Panc1 (cell line): Measurements from ENCODE around the gene XPNPEP1. TPM values are rescaled to one million over a fixed set of nuclear protein-coding genes. Genes with fewer than 3 reads are reported as not detected.

ENCODE experiments used
- ATAC-seq: fragments of 200-7000 bp; cut with Tn5 transposase; 2 replicates; pipeline ENCODE4 v1.9.1; 2020; ENCODE audit warnings: mild to moderate bottlenecking, moderate library complexity
- BruUV-seq: library from RNA; stranded (reverse); fragments of 400-500 nt; replicated peaks from 2 replicates; lab custom pipeline; 2021; lab: Mats Ljungman, UMichigan
- CTCF ChIA-PET: fragments of 300-600 bp; sonication (Branson Sonifier 250); formaldehyde crosslinking; loops from one replicate; lab custom pipeline; 2022; ENCODE audit warnings: antibody characterized with exemption; lab: Charles Lee
- POLR2A ChIA-PET: fragments of 300-600 bp; sonication (Branson Sonifier 250); formaldehyde crosslinking; loops from one replicate; lab custom pipeline; 2022; ENCODE audit warnings: antibody characterized with exemption; lab: Charles Lee
- DNase-seq: peaks from one replicate; pipeline ENCODE4 v3.0.0-alpha.2; 2010; ENCODE audit warnings: low read depth, low spot score
- H3K27ac ChIP-seq: 2 replicates; pipeline ENCODE4 v1.5.1; 2011; ENCODE audit warnings: mild to moderate bottlenecking, low read length, inconsistent platforms
- H3K27me3 ChIP-seq: fragments of 200-500 bp; sonication (Bioruptor generic); 2 replicates; pipeline ENCODE4 v1.6.0; 2014; ENCODE audit warnings: low read length, inconsistent platforms; ENCODE audit not compliant: control insufficient read depth, insufficient read depth
- H3K36me3 ChIP-seq: fragments of 200-500 bp; sonication (Bioruptor generic); 2 replicates; pipeline ENCODE4 v1.5.1; 2014; ENCODE audit warnings: inconsistent platforms, mild to moderate bottlenecking, low read length, moderate library complexity; ENCODE audit not compliant: control insufficient read depth, insufficient read depth
- H3K4me1 ChIP-seq: 2 replicates; pipeline ENCODE4 v1.5.1; 2011; ENCODE audit warnings: inconsistent platforms, mild to moderate bottlenecking, low read length, moderate library complexity; ENCODE audit not compliant: control insufficient read depth, insufficient read depth
- H3K4me3 ChIP-seq, 2 experiments: 2 replicates each; pipeline ENCODE4 v1.5.1; 2011 to 2012; ENCODE audit warnings: low read depth in 2 of 2, low read length in 2 of 2, mild to moderate bottlenecking in 2 of 2, inconsistent platforms in 1 of 2, moderate library complexity in 1 of 2
- H3K9me3 ChIP-seq: fragments of 200-500 bp; sonication (Bioruptor generic); 2 replicates; pipeline ENCODE4 v1.5.1; 2014; ENCODE audit warnings: low read depth, mild to moderate bottlenecking, inconsistent platforms, low read length, moderate library complexity; ENCODE audit not compliant: control insufficient read depth, insufficient read depth
- POLR2AphosphoS5 ChIP-seq: IDR thresholded peaks from 2 replicates; pipeline ENCODE4 v1.6.1; 2012; ENCODE audit warnings: mild to moderate bottlenecking, low read depth, low read length, moderate library complexity
- SIN3A ChIP-seq: IDR thresholded peaks from 2 replicates; pipeline ENCODE4 v1.6.1; 2012; ENCODE audit warnings: low read depth, mild to moderate bottlenecking, low read length, moderate library complexity, borderline replicate concordance; ENCODE audit not compliant: insufficient read depth
- TCF7L2 ChIP-seq: IDR thresholded peaks from 2 replicates; pipeline ENCODE4 v1.6.1; 2011; ENCODE audit warnings: mild to moderate bottlenecking, low read depth, low read length, inconsistent platforms
- in situ Hi-C: cut with HindIII; loops from 2 replicates; pipeline ENCODE4 v1.10.0; 2016; ENCODE audit warnings: low sequenced_read_pairs, low pct_unique_long_range_greater_than_20kb
- intact Hi-C: fragments of 100-400 bp; cut with micrococcal nuclease; formaldehyde crosslinking; loops from one replicate; pipeline ENCODE4 v1.10.0; 2022; ENCODE audit not compliant: unreplicated experiment
- total RNA-seq: library from RNA; stranded (reverse); gene quantifications from one replicate; pipeline ENCODE4 v1.2.1, GENCODE V29; 2021; ENCODE audit not compliant: unreplicated experiment
- TF ChIP-seq, protein P1 (sequence below): fragments of 450-650 bp; IDR thresholded peaks from 2 replicates; pipeline ENCODE4 v1.5.1; 2017; ENCODE audit warnings: mild to moderate bottlenecking
- TF ChIP-seq, protein P2 (sequence below), 2 experiments: IDR thresholded peaks; 2 replicates each; pipeline ENCODE4 v1.6.1; 2011 to 2012; ENCODE audit warnings: low read depth in 2 of 2, control low read depth in 1 of 2, low read length in 1 of 2, mild to moderate bottlenecking in 1 of 2, moderate library complexity in 1 of 2; ENCODE audit not compliant: insufficient read depth in 1 of 2

The XPNPEP1 gene
- total RNA-seq, 1 experiment from 2014 or later = 61.2 TPM

DNA sequence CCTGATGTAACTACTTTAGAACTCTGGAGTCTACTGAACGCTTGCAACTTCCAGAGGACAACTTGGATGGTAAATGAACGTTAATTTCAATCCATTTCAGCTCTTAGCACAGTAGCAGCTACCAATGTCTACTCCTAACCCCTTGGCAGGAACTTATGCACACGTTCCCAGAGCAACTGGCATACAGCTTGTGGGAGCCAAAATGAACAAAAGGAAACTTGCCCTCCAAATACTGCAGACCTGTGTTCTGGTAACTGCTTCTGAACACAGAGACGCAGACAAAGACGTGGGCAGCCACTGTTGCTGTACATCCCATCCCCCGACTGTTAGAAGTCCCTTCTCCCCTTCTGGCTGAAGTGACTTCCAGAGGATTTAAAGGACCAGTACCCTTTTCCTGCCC lies 61.3 kb downstream of the XPNPEP1 start:
- DNase-seq (no peak), ATAC-seq (no peak)
- intact Hi-C loops (no loop called here), in situ Hi-C loops (no loop called here)
- CTCF ChIA-PET = no interaction called here
- POLR2A ChIA-PET = no interaction called here
- H3K4me1 ChIP-seq = no peaks in the 10 kb centered on the region
- H3K27ac ChIP-seq = no peak overlapping the region
- no peak for TF ChIP-seq SIN3A
- TF ChIP-seq TCF7L2 = no peak
- H3K36me3 ChIP-seq = peaks cover 4% of the 10 kb centered on the region; the same call in 1 of the 2 replicates
- H3K4me3 ChIP-seq = no peak overlapping the region
- no TSS peak for BruUV-seq
- no peaks in the 10 kb centered on the region for H3K27me3 ChIP-seq
- H3K9me3 ChIP-seq = no peaks in the 10 kb centered on the region

DNA sequence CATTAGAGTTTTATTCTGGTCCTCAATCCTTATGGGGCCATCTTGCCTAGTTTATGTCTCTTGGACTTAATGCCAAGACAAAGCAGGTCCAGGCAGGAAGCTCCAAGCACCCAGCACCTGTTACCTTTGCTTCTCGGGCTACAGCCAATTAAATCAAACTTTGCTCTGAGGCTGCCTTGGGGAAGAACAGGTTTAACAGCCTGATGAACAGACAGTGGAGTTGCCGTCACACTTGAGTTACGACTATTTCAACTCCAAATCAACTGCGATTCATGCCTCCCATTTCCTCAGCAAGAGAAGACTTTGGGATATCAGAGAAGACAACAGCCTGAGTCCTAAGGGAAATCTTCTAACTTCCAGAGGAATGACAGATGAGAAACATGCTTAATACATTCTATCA lies 62.2 kb downstream of the XPNPEP1 start:
- H3K36me3 ChIP-seq = peaks cover 4% of the 10 kb centered on the region; the same call in 1 of the 2 replicates
- ATAC-seq = no peak
- DNase-seq = no peak
- intact Hi-C loops (no loop called here), in situ Hi-C loops (no loop called here)
- no peaks in the 10 kb centered on the region for H3K4me1 ChIP-seq
- POLR2A ChIA-PET = no interaction called here
- H3K27me3 ChIP-seq = no peaks in the 10 kb centered on the region
- BruUV-seq = no TSS peak
- CTCF ChIA-PET = no interaction called here
- no peak overlapping the region for H3K27ac ChIP-seq
- TF ChIP-seq, protein P1, sequence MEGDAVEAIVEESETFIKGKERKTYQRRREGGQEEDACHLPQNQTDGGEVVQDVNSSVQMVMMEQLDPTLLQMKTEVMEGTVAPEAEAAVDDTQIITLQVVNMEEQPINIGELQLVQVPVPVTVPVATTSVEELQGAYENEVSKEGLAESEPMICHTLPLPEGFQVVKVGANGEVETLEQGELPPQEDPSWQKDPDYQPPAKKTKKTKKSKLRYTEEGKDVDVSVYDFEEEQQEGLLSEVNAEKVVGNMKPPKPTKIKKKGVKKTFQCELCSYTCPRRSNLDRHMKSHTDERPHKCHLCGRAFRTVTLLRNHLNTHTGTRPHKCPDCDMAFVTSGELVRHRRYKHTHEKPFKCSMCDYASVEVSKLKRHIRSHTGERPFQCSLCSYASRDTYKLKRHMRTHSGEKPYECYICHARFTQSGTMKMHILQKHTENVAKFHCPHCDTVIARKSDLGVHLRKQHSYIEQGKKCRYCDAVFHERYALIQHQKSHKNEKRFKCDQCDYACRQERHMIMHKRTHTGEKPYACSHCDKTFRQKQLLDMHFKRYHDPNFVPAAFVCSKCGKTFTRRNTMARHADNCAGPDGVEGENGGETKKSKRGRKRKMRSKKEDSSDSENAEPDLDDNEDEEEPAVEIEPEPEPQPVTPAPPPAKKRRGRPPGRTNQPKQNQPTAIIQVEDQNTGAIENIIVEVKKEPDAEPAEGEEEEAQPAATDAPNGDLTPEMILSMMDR = no peak
- TF ChIP-seq, protein P2, sequence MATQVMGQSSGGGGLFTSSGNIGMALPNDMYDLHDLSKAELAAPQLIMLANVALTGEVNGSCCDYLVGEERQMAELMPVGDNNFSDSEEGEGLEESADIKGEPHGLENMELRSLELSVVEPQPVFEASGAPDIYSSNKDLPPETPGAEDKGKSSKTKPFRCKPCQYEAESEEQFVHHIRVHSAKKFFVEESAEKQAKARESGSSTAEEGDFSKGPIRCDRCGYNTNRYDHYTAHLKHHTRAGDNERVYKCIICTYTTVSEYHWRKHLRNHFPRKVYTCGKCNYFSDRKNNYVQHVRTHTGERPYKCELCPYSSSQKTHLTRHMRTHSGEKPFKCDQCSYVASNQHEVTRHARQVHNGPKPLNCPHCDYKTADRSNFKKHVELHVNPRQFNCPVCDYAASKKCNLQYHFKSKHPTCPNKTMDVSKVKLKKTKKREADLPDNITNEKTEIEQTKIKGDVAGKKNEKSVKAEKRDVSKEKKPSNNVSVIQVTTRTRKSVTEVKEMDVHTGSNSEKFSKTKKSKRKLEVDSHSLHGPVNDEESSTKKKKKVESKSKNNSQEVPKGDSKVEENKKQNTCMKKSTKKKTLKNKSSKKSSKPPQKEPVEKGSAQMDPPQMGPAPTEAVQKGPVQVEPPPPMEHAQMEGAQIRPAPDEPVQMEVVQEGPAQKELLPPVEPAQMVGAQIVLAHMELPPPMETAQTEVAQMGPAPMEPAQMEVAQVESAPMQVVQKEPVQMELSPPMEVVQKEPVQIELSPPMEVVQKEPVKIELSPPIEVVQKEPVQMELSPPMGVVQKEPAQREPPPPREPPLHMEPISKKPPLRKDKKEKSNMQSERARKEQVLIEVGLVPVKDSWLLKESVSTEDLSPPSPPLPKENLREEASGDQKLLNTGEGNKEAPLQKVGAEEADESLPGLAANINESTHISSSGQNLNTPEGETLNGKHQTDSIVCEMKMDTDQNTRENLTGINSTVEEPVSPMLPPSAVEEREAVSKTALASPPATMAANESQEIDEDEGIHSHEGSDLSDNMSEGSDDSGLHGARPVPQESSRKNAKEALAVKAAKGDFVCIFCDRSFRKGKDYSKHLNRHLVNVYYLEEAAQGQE (IDR thresholded peaks at IDR 0.05; ENCODE audit: insufficient read depth in 1 of 2, low read depth in 2 of 2, low read length in 1 of 2) = no peak
- TF ChIP-seq POLR2AphosphoS5 (no peak), SIN3A (no peak), TCF7L2 (no peak)
- no peaks in the 10 kb centered on the region for H3K9me3 ChIP-seq
- H3K4me3 ChIP-seq = no peak overlapping the region

DNA sequence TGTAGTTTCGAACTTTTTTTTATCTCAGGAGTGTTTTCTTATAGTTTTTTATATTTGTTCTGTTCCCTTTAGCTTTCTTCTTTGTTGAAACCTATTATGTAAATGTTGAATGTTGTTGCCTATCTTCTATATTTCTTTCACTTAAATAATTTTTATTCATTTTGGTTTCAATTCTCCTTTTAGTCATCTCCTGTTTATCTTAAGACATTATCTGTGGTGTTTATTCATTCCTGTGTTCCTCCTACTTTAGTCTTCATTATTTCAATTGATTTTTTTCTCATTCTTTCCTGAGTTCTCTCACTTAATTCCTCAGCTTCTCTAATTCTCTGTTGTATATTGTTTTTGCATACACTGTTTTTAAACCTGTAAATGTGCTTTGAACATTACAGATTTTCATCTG lies 64.1 kb downstream of the XPNPEP1 start:
- no peaks in the 10 kb centered on the region for H3K4me1 ChIP-seq
- ChIA-PET CTCF (interaction anchor here (0.5 kb wide), 1 partner anchor 20 kb away, joined by 8 read pairs; no protein-coding TSS in a partner anchor), POLR2A (no interaction called here)
- DNase-seq (no peak), ATAC-seq (no peak)
- no peaks in the 10 kb centered on the region for H3K36me3 ChIP-seq
- intact Hi-C loops (no loop called here), in situ Hi-C loops (no loop called here)
- no peaks in the 10 kb centered on the region for H3K27me3 ChIP-seq
- BruUV-seq = no TSS peak
- TF ChIP-seq, protein P2 (IDR thresholded peaks at IDR 0.05; ENCODE audit: insufficient read depth in 1 of 2, low read depth in 2 of 2, low read length in 1 of 2) = no peak
- TF ChIP-seq, protein P1 = no peak
- TF ChIP-seq POLR2AphosphoS5 = no peak
- no peak for TF ChIP-seq TCF7L2
- no peak for TF ChIP-seq SIN3A
- H3K4me3 ChIP-seq = no peak overlapping the region
- H3K27ac ChIP-seq = no peak overlapping the region
- no peaks in the 10 kb centered on the region for H3K9me3 ChIP-seq
